B cell (primary cell): ENCODE results near the gene NTM. TPM values are rescaled to one million over a fixed set of nuclear protein-coding genes. Genes with fewer than 3 reads are reported as not detected.

Experiments used
- ATAC-seq: fragments of 200-7000 bp; cut with Tn5 transposase; one replicate; pipeline ENCODE4 v1.10.0; 2021; ENCODE audit warnings: low read depth, mild to moderate bottlenecking, moderate number of reproducible peaks, moderate library complexity
- CTCF ChIA-PET: fragments of 350-600 bp; sonication (Branson Sonifier 250); formaldehyde crosslinking; loops from one replicate; lab custom pipeline; 2021; ENCODE audit warnings: antibody characterized with exemption, inconsistent platforms; lab: Charles Lee
- POLR2A ChIA-PET: fragments of 350-600 bp; sonication (Branson Sonifier 250); formaldehyde crosslinking; loops from one replicate; lab custom pipeline; 2021; ENCODE audit warnings: antibody characterized with exemption; lab: Charles Lee
- DNase-seq: peaks from one replicate; pipeline ENCODE4 v3.0.0; 2013
- H2AFZ ChIP-seq: 2 replicates; pipeline ENCODE4 v1.6.1; 2012; ENCODE audit warnings: mild to moderate bottlenecking, low read depth, low read length; ENCODE audit not compliant: insufficient read depth, poor library complexity, severe bottlenecking
- H3K27ac ChIP-seq, 2 donors: 1 replicate in 1 of 2; 2 replicates in 1 of 2; pipeline ENCODE4 v1.5.1; 2012 to 2013; ENCODE audit warnings: low read length in 2 of 2, mild to moderate bottlenecking in 2 of 2, moderate library complexity in 1 of 2
- H3K27me3 ChIP-seq, 4 experiments: fragments of 200-600 bp in 1 of 4; sonication (generic) in 1 of 4; replicated peaks in 1 of 4; 1 replicate in 2 of 4; 2 replicates in 2 of 4; pipeline versions ENCODE4 v1.6.1 to v1.7.0; 2013 to 2016; ENCODE audit warnings: low read length in 3 of 4, mild to moderate bottlenecking in 2 of 4, mixed read lengths in 1 of 4, moderate library complexity in 1 of 4; ENCODE audit not compliant: insufficient read depth in 4 of 4, control insufficient read depth in 3 of 4; ENCODE audit errors: control extremely low read depth in 1 of 4
- H3K36me3 ChIP-seq, 2 experiments: replicated peaks in 1 of 2; 1 replicate in 1 of 2; 2 replicates in 1 of 2; pipeline versions ENCODE4 v1.6.1 to v1.7.1; 2013; ENCODE audit warnings: low read length in 1 of 2; ENCODE audit not compliant: insufficient read depth in 2 of 2, control insufficient read depth in 1 of 2; ENCODE audit errors: control extremely low read depth in 1 of 2, extremely low read depth in 1 of 2
- H3K4me1 ChIP-seq, 2 donors: fragments of 200-600 bp in 1 of 2; sonication (generic) in 1 of 2; 1 replicate in 1 of 2; 2 replicates in 1 of 2; pipeline versions ENCODE4 v1.5.1 to v1.6.1; 2013 to 2017; ENCODE audit warnings: low read length in 2 of 2; ENCODE audit not compliant: control insufficient read depth in 2 of 2, insufficient read depth in 2 of 2
- H3K4me2 ChIP-seq: replicated peaks from 2 replicates; pipeline ENCODE3; 2012; ENCODE audit warnings: mild to moderate bottlenecking, low read depth, low read length; ENCODE audit not compliant: poor library complexity, severe bottlenecking
- H3K4me3 ChIP-seq, 5 experiments: fragments of 200-600 bp in 1 of 5; sonication (generic) in 1 of 5; 1 replicate in 3 of 5; 2 replicates in 2 of 5; pipeline versions ENCODE4 v1.5.1 to v1.7.0; 2011 to 2016; ENCODE audit warnings: low read length in 4 of 5, mild to moderate bottlenecking in 4 of 5, low read depth in 2 of 5, control low read depth in 1 of 5, moderate library complexity in 1 of 5; ENCODE audit not compliant: insufficient read depth in 1 of 5; ENCODE audit errors: control extremely low read depth in 1 of 5, extremely low read depth in 1 of 5
- H3K79me2 ChIP-seq: fragments of 200-600 bp; sonication (generic); one replicate; pipeline ENCODE4 v1.6.0; 2016; ENCODE audit warnings: low read length; ENCODE audit not compliant: control insufficient read depth, insufficient read depth
- H3K9ac ChIP-seq: fragments of 200-600 bp; sonication (generic); 2 replicates; pipeline ENCODE4 v1.6.1; 2017; ENCODE audit warnings: mild to moderate bottlenecking, low read length, moderate library complexity
- H3K9me3 ChIP-seq, 3 donors: one replicate each; pipeline versions ENCODE4 v1.6.1 to v1.7.1; 2013; ENCODE audit warnings: low read length in 2 of 3; ENCODE audit not compliant: control insufficient read depth in 2 of 3, insufficient read depth in 1 of 3; ENCODE audit errors: control extremely low read depth in 1 of 3
- H4K20me1 ChIP-seq: 2 replicates; pipeline ENCODE4 v1.6.0; 2012; ENCODE audit warnings: mild to moderate bottlenecking, low read length; ENCODE audit not compliant: insufficient read depth, control insufficient read depth, poor library complexity, severe bottlenecking
- H3K27ac Mint-ChIP-seq: one replicate; pipeline ENCODE4 v1.8.0; 2021; ENCODE audit warnings: mixed read lengths
- H3K27me3 Mint-ChIP-seq: one replicate; pipeline ENCODE4 v1.8.0; 2021; ENCODE audit warnings: mixed read lengths
- H3K4me1 Mint-ChIP-seq: one replicate; pipeline ENCODE4 v1.8.0; 2021; ENCODE audit warnings: mixed read lengths
- H3K4me3 Mint-ChIP-seq: one replicate; pipeline ENCODE4 v1.8.0; 2021; ENCODE audit warnings: mixed read lengths
- H3K9me3 Mint-ChIP-seq: one replicate; pipeline ENCODE4 v1.8.0; 2022; ENCODE audit warnings: mixed read lengths; ENCODE audit not compliant: insufficient read depth
- CTCF ChIP-seq: fragments of 200-600 bp; IDR thresholded peaks from one replicate; pipeline ENCODE4 v1.8.0; 2022; ENCODE audit warnings: antibody characterized with exemption, mild to moderate bottlenecking
- EZH2 ChIP-seq: IDR thresholded peaks from 2 replicates; pipeline ENCODE4 v1.6.1; 2012; ENCODE audit warnings: borderline replicate concordance, low read depth, mild to moderate bottlenecking, moderate library complexity, low read length; ENCODE audit not compliant: insufficient read depth, poor library complexity, severe bottlenecking
- WGBS: methylation state at CpG from one replicate; pipeline ENCODE4 v1.1.5; 2013; ENCODE audit warnings: missing lambda C conversion rate; ENCODE audit not compliant: insufficient coverage; 5-methylcytosine and 5-hydroxymethylcytosine counted together
- intact Hi-C: fragments of 100-400 bp; cut with micrococcal nuclease; formaldehyde crosslinking; loops from one replicate; pipeline ENCODE4 v1.10.0; 2022
- polyA plus RNA-seq: library from polyadenylated mRNA; depleted of rRNA; stranded (reverse); fragments of >200 nt; gene quantifications from 2 replicates; pipeline ENCODE4 v1.2.3, GENCODE V29; 2012
- total RNA-seq, 2 donors: library from RNA; stranded (reverse); fragments of 120-200 nt in 1 of 2; gene quantifications; 1 replicate in 1 of 2; 2 replicates in 1 of 2; pipeline versions ENCODE4 v1.2.3 to v1.2.4, GENCODE V29; 2013 to 2022

The NTM gene
- total and polyA plus RNA-seq, 2 donors (not counting 1 experiment from before 2014, with no cell fraction given): not detected

DNA sequence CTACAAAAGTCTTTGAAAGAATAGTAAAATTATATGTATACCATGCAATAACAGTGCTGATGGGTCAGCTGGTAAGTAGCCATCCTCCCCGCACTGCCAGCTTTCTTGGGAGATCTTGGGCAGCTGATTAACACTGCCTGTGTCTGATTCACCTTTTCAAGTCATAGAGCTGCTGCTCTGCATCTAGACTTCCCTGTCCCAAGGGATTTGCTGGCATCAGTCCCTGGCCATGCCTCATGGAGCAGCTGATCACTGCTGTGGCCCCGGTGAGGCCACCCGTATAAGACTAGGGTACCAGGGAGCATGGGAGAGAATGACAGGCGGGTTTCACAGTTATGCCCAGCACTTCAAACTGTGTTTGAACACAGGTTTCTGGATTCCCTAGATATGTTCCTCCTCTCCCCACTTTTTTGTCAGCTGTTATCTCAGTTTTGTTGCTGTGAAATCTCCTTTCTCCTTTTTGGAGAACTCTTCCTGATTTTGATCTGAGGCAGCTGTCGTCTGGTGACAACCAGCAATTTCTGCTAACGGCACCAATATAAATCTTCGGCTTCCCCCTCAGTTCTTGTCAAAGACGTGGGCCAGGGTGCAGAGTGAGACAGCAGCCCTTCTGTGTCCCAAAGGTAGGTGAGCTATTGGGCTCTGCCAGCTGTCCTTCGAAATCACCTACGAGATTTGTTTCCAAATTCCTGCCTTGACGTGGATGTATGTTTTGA is 438.9 kb downstream of the NTM start:
- ChIA-PET CTCF (no interaction called here), POLR2A (no interaction called here)
- H3K79me2 ChIP-seq: no peaks in the 10 kb centered on the region
- Mint-ChIP-seq H3K4me3 (no peak overlapping the region), H3K27ac (no peak overlapping the region), H3K9me3 (peaks cover 2% of the 10 kb centered on the region), H3K4me1 (no peaks in the 10 kb centered on the region), H3K27me3 (no peaks in the 10 kb centered on the region)
- no peaks in the 10 kb centered on the region for H4K20me1 ChIP-seq
- H3K4me3 ChIP-seq: no peak overlapping the region
- no peak overlapping the region for H3K4me2 ChIP-seq
- H3K36me3 ChIP-seq: no peaks in the 10 kb centered on the region
- no peak for ATAC-seq
- WGBS: 53% methylated on average over 9 of the region's 11 CpGs
- H3K27me3 ChIP-seq: no peaks in the 10 kb centered on the region
- no peaks in the 10 kb centered on the region for H3K9me3 ChIP-seq
- no peak overlapping the region for H3K9ac ChIP-seq
- DNase-seq: no peak
- no peak overlapping the region for H3K27ac ChIP-seq
- TF ChIP-seq CTCF (no peak), EZH2 (no peak)
- no peak overlapping the region for H2AFZ ChIP-seq
- intact Hi-C loops: no loop called here
- H3K4me1 ChIP-seq: no peaks in the 10 kb centered on the region

DNA sequence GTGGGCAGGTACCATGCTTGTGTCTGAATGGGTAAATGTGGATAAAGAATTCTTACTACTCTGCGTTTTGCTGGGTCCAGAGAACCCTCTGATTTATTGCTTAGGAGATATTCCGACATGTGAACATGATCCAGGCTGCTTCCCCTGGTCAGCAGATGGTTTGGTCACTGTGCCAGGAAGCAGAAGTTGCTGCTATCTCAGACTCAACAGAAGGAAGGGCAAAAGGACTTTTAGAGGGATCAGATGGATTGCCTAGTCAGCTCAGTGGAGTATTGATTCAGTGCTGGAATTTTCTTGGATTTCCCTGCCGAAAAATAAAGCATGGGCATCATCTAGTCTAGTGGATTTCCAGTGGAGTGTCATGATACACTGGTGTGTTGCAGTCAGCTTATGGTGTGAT is 440.1 kb downstream of the NTM start:
- Histone ChIP-seq H2AFZ (no peak overlapping the region), H3K4me1 (no peaks in the 10 kb centered on the region), H3K9me3 (peaks cover 0 to 10% (median 0%) of the 10 kb centered on the region in 3 donors), H3K27me3 (no peaks in the 10 kb centered on the region), H3K79me2 (no peaks in the 10 kb centered on the region), H4K20me1 (no peaks in the 10 kb centered on the region), H3K9ac (no peak overlapping the region), H3K4me2 (no peak overlapping the region), H3K27ac (no peak overlapping the region), H3K4me3 (no peak overlapping the region), H3K36me3 (no peaks in the 10 kb centered on the region)
- no peak for ATAC-seq
- ChIA-PET CTCF (no interaction called here), POLR2A (no interaction called here)
- intact Hi-C loops: no loop called here
- H3K27me3 Mint-ChIP-seq: no peaks in the 10 kb centered on the region
- no peak overlapping the region for H3K27ac Mint-ChIP-seq
- WGBS: 74% methylated on average over 2 of the region's 3 CpGs
- DNase-seq: no peak
- H3K9me3 Mint-ChIP-seq: peaks cover 2% of the 10 kb centered on the region
- no peak overlapping the region for H3K4me3 Mint-ChIP-seq
- TF ChIP-seq EZH2 (no peak), CTCF (no peak)
- H3K4me1 Mint-ChIP-seq: no peaks in the 10 kb centered on the region
